ENCODE results near the gene ARHGAP1.

The ARHGAP1 gene

GRCh38 chr11:46737699-46738098 is 37.3 kb upstream of the ARHGAP1 start:
- TF ChIP-seq ZBTB7A (IDR thresholded peaks at IDR 0.05; ENCODE audit: low read depth) = no peak
- TF ChIP-seq REST (IDR thresholded peaks at IDR 0.05; ENCODE audit: low read depth) = no peak
- TF ChIP-seq TCF12 (IDR thresholded peaks at IDR 0.05; ENCODE audit: low read depth) = no peak
- TF ChIP-seq EP300 (IDR thresholded peaks at IDR 0.05; ENCODE audit: borderline replicate concordance) = no peak
- no peak for TF ChIP-seq RAD21 (IDR thresholded peaks at IDR 0.05; ENCODE audit: low read depth)
- TF ChIP-seq FOXM1 (IDR thresholded peaks at IDR 0.05; ENCODE audit: borderline replicate concordance, low read depth) = no peak
- TF ChIP-seq NFIC (IDR thresholded peaks at IDR 0.05) = no peak
- no peak for TF ChIP-seq TEAD4 (IDR thresholded peaks at IDR 0.05)
- no peak for TF ChIP-seq YY1 (IDR thresholded peaks at IDR 0.05; ENCODE audit: low read depth)
- no peak for TF ChIP-seq MAX (IDR thresholded peaks at IDR 0.05)
- TF ChIP-seq CEBPB (IDR thresholded peaks at IDR 0.05) = no peak
- no peak for TF ChIP-seq USF1 (IDR thresholded peaks at IDR 0.05)
- no peak for TF ChIP-seq TAF1 (IDR thresholded peaks at IDR 0.05; ENCODE audit: low read depth)
- no peak for TF ChIP-seq CREB1 (IDR thresholded peaks at IDR 0.05; ENCODE audit: low read depth)

GRCh38 chr11:46736615-46737014 is 36.2 kb upstream of the ARHGAP1 start:
- TF ChIP-seq TAF1 (IDR thresholded peaks at IDR 0.05; ENCODE audit: low read depth) (no peak), EP300 (IDR thresholded peaks at IDR 0.05; ENCODE audit: borderline replicate concordance) (no peak), YY1 (IDR thresholded peaks at IDR 0.05; ENCODE audit: low read depth) (no peak), ZBTB7A (IDR thresholded peaks at IDR 0.05; ENCODE audit: low read depth) (no peak), REST (IDR thresholded peaks at IDR 0.05; ENCODE audit: low read depth) (no peak), RAD21 (IDR thresholded peaks at IDR 0.05; ENCODE audit: low read depth) (no peak), CREB1 (IDR thresholded peaks at IDR 0.05; ENCODE audit: low read depth) (no peak), TCF12 (IDR thresholded peaks at IDR 0.05; ENCODE audit: low read depth) (no peak), NFIC (IDR thresholded peaks at IDR 0.05) (no peak), USF1 (IDR thresholded peaks at IDR 0.05) (no peak), EGR1 (IDR thresholded peaks at IDR 0.05) (no peak), TEAD4 (IDR thresholded peaks at IDR 0.05) (no peak), CEBPB (IDR thresholded peaks at IDR 0.05) (no peak), FOXM1 (IDR thresholded peaks at IDR 0.05; ENCODE audit: borderline replicate concordance, low read depth) (no peak), MAX (IDR thresholded peaks at IDR 0.05) (no peak)

GRCh38 chr11:46736146-46736545 is 35.7 kb upstream of the ARHGAP1 start:
- TF ChIP-seq NFIC (IDR thresholded peaks at IDR 0.05) = no peak
- no peak for TF ChIP-seq TCF12 (IDR thresholded peaks at IDR 0.05; ENCODE audit: low read depth)
- no peak for TF ChIP-seq EGR1 (IDR thresholded peaks at IDR 0.05)
- TF ChIP-seq TAF1 (IDR thresholded peaks at IDR 0.05; ENCODE audit: low read depth) = no peak
- no peak for TF ChIP-seq EP300 (IDR thresholded peaks at IDR 0.05; ENCODE audit: borderline replicate concordance)
- TF ChIP-seq YY1 (IDR thresholded peaks at IDR 0.05; ENCODE audit: low read depth) = no peak
- no peak for TF ChIP-seq MAX (IDR thresholded peaks at IDR 0.05)
- no peak for TF ChIP-seq CREB1 (IDR thresholded peaks at IDR 0.05; ENCODE audit: low read depth)
- no peak for TF ChIP-seq ZBTB7A (IDR thresholded peaks at IDR 0.05; ENCODE audit: low read depth)

- TF ChIP-seq CEBPB (IDR thresholded peaks at IDR 0.05) = no peak
- TF ChIP-seq EP300 (IDR thresholded peaks at IDR 0.05; ENCODE audit: borderline replicate concordance) = no peak
- TF ChIP-seq REST (IDR thresholded peaks at IDR 0.05; ENCODE audit: low read depth) = no peak
- TF ChIP-seq TCF12 (IDR thresholded peaks at IDR 0.05; ENCODE audit: low read depth) = no peak
- TF ChIP-seq TEAD4 (IDR thresholded peaks at IDR 0.05) = no peak
- TF ChIP-seq ZBTB7A (IDR thresholded peaks at IDR 0.05; ENCODE audit: low read depth) = no peak
- no peak for TF ChIP-seq EGR1 (IDR thresholded peaks at IDR 0.05)
- TF ChIP-seq USF1 (IDR thresholded peaks at IDR 0.05) = no peak
- TF ChIP-seq YY1 (IDR thresholded peaks at IDR 0.05; ENCODE audit: low read depth) = no peak
- no peak for TF ChIP-seq NFIC (IDR thresholded peaks at IDR 0.05)
- TF ChIP-seq CREB1 (IDR thresholded peaks at IDR 0.05; ENCODE audit: low read depth) = no peak
- TF ChIP-seq TAF1 (IDR thresholded peaks at IDR 0.05; ENCODE audit: low read depth) = no peak
- TF ChIP-seq FOXM1 (IDR thresholded peaks at IDR 0.05; ENCODE audit: borderline replicate concordance, low read depth) = no peak
- TF ChIP-seq MAX (IDR thresholded peaks at IDR 0.05) = no peak
- no peak for TF ChIP-seq RAD21 (IDR thresholded peaks at IDR 0.05; ENCODE audit: low read depth)
Measured at GRCh38 chr11:46733234-46733633, 32.8 kb upstream of the ARHGAP1 start.
